OCI-M2 (cell line): ENCODE measurements around the gene HAVCR2.
"Not testable (repeated sequence)": the region's sequence is repeated elsewhere in the genome, so short reads cannot be mapped to it uniquely, and the experiment has no call there.

Source experiments
- DNase-seq: peaks from one replicate; lab custom pipeline; 2025; ENCODE audit not compliant: unreplicated experiment; lab: John Stamatoyannopoulos, UW

Gene HAVCR2

DNA sequence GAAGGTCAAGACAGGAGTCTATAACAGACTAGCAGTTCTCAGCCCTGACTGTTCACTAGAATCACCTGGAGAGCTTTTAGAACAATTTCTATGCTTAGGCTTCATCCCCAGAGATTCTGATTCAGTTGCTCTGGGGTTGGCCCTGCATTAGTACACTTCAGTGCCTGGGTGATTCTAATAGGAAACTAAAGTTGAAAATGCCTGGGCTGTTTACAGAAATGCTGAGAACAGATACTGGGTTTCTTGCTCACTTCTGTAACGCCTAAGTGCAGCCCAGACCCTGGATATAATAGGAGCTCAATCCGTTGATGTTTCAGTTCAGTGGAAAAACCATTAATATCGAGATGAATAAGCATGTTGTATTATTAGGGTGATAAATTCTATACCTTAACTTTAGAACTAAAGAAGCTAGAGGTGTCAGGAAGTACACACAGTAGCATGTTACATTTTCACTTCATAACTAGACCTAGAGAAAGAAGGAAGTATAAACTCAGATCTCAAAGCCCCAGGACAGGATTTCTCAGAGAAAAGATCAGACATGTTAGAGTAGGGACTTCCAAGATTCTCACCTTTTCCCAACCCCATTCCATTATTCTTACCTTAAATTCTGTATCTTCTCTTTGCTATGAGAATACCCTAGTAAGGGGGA lies 20.4 kb downstream of the HAVCR2 start:
- no peak for DNase-seq

DNA sequence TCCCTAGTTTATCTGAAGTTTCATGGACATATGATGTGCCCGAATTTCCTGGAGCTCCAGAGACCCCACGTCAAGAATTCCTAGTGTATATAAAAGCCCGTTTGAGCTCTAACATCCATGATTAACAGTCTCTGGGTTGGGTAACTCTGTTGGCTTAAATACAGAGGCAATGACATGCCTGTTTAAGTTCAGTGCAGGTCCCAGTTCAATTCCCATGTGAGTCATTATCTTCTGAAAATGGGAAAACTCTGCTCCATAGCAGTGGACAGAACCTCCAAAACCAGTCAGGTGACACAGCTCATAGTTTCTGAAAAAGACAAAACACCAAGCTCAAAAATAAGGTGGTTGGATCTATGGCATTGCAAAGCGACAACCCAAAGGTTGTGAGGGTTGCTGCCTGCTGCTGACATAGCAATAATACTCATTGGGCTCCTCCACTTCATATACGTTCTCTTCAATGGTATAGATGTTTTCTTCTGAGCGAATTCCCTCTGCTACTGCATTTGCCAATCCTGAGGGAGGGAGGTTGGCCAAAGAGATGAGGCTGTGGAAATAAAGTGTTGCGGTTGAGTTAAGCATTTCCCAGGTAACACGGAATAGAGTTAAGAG lies 22.0 kb downstream of the HAVCR2 start:
- DNase-seq: no peak

DNA sequence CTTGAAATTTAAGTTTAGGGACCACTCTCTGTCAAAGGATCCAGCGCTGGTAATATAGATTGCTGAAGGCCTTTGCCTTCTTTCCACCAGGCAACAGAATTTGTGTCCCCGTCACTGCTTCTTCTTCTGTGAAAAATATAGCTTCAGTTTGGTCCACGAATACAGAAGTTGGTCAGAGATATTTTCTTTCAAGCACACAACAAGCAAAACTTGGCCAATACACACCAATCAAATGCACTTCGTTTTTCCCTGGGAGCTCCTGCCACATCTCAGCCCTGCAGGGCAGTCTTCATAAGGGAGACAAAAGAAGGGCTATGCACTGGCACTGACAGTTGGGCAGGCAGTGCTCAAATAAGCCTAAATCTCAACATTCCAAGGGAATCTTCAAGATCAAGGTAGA lies 22.9 kb downstream of the HAVCR2 start:
- DNase-seq: no peak

DNA sequence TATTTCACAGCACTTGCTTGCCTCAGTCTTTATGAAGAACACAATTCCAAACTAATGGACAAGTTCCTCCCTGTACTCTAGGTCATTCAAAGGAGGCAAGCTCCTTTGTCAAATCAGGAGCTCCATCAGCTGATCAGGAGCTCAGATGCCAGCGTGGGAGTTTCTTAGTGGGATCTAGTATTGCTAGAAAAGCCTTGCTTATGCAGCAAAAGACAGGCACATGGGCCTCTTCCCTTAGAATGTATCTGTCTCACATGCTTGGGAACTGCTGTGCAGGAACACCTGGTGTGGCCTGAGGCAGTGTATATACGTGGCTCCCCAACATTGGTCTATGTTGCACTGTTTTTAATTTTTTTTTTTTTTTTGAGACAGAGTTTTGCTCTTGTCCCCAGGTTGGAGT lies 28.6 kb downstream of the HAVCR2 start:
- DNase-seq: no peak

DNA sequence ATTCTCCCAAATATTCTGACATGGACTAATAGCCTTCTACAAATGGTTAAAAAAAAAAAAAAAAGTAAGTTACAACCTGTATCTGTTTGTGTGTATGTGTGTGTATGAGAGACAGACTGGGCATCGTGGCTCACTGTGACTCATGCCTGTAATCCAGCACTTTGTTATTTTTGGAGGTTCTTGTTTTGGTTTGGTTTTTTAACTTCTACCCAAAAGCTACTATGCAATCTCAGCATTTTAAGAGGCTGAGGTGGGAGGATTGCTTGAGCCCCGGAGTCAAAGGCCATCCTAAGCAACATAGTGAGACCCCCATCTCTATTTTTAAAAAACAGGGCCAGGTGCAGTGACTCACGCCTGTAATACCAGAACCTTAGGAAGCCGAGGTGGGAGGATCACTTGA lies 32.3 kb downstream of the HAVCR2 start:
- no peak for DNase-seq

DNA sequence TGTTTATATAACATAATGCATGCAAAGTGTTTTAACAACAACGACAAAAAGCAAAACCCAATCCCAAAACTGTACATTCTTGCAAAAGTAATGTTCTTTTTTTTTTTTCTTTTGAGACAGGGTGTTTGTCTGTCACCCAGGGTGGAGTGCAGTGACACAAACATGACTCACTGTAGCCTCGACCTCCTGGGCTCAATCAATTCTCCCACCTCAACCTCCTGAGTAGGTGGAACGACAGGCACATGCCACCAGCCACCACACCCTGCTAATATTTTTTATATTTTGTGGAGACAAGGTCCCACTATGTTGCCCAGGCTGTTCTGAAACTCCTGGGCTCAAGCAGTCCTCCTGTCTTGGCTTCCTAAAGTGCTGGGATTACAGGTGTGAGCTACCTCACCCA lies 36.3 kb downstream of the HAVCR2 start:
- no peak for DNase-seq

DNA sequence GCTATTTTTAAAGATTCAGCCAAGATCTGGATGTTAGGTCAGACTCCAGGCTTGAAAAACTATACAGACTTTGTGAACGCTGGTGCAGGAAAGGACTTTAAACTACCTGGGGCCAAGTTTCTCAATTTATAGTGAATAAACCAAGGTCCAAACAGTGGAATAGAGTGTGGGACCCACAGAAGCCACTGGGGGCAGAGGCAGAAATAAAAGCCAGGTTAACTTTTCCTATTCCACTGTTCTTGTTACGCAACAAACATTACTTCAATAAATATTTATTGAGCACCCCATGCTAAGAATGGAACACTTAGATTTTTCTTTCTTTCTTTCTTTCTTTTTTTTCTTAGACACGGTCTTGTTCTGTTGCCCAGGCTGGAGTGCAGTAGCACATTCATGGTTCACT lies 38.9 kb downstream of the HAVCR2 start:
- DNase-seq: no peak

DNA sequence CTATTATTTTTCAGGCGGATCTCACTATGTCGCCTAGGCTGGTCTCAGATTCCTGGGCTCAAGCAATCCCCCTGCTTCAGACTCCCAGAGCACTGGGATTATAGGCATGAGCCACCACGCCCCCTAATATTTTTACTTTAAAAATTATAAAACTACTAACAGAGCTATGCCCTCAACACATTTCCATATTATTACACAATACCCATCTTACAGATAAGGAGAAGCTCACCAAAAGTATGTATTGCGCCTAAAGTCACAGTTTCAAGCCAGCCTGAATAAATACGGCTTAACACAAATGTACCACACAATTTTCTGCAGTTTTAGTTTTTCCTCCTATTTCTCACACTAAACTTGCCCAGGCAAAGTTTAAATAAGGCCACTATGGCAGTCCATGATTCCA lies 40.1 kb downstream of the HAVCR2 start:
- no peak for DNase-seq

DNA sequence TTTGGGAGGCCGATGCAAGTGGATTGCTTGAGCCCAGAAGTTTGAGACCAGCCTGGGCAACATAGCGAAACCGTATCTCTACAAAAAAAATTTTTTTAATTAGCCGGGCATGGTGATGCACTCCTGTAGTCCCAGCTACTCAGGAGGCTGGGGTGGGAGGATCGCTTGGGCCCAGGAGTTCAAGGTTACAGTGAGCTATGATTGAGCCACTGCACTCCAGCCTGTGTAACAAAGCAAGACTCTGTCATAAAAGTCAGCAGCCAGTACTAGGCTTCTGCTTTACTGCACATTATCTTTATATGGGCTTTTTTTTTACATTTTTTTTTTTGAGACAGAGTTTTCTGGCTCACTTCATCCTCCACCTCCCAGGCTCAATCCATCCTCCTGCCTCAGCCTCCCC lies 40.5 kb downstream of the HAVCR2 start:
- no peak for DNase-seq

DNA sequence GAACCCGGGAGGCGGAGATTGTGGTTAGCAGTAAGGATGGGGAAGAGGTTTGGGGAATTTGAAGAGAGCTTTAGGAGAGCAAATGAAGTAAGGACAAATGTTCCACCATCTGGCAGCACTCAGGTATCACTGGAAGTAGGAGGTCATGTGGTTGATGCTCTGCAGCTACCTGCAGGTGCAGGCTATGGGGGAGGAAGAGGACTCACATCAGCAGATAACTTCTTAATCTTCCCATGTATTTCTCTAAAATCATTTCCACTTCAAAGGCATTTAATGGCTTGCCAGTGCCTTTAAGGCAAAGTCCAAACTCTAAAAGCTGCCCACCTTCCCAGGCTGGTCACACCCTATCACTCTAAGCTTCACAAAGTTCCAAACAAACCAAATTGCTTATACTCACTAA lies 41.8 kb downstream of the HAVCR2 start:
- no peak for DNase-seq

DNA sequence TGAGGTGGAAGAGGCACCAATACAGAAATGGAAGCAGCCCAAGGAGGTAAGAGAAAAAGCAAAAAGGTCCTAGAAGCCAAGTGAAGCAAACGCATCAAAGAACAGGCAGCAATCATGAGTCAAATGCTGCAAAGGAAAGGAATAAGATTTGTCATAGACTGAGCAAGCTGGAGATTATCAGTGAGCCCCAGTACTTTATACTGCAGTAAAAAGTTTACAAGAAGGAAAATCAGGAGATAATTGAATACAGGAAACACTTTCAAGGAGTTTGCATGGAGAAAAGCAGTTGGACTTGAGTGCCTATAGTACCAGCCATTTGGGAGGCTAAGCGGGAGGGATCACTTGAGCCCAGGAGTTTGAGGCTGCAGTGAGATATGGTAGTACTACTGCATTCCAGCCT lies 42.8 kb downstream of the HAVCR2 start:
- DNase-seq: no peak

DNA sequence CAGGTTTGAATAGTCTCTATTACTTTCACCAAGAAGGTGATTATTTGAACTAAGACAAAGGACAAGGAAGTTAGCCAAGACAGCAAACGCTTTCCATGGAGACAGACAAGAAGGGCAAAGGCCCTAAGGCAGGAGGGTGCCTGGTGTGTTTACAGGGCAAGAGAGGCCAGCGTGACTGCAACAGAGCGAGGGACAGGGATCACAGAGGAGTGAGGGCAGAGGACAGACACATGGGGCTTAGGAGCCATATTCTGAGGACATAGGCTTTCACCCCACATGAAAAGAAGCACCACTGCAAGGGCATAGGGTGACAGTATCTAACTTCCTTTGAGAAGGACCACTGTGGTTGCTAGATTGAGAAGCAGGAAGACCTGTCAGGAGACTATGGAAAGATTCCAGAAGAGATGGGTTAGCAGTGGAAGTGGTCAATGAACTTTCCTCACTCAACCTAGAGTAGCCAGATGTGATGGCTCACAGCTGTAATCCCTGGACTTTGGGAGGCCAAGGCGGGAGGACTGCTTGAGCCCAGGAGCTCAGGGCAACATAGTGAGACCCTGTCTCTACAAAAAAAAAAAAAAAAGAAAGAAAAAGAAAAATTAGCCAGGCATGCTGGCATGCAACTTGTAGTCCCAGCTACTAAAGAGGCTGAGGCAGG lies 44.9 kb downstream of the HAVCR2 start:
- no peak for DNase-seq

DNA sequence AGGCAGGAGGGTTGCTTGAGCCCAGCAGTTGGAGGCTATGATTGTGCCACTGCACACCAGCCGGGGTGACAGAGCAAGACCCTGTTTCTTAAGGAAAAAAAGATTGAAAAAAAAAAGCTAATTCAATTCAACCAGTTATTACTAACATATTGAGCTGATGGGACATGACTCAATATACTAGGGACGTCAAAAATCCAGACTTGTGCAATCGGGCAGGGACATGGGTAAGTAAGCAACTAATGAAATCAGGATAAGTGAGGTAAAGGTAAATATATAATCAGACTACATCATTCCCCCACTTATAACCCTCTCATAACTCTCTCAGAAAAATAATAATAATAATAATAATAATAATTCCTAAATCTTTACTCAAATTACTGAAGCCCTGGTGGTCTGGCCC lies 49.0 kb downstream of the HAVCR2 start:
- DNase-seq: no peak

DNA sequence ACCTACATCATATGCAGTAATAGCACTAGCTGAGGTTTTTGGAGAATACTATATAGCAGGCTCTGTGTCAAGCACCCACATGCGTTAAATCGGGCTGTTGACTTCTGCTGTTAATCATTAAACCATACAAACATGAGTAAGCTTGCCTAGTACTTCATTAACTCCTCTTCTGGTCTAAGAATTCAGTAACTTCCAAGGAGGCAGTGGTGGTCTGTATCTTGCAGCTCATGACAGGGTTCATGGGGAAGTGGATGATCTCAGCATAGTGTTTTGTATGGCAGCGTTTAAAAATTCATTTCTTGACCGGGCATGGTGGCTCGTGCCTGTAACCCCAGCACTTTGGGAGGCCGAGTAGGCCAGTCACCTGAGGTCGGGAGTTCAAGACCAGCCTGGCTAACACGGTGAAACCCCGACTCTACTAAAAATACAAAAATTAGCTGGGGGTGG lies 49.7 kb downstream of the HAVCR2 start, which contains the start of gene HAVCR1:
Gene HAVCR1, minus strand, starts transcription at position 24 of the 447 bp plus-strand sequence. CDS start 1,173 bp downstream, outside the sequence.
- no peak for DNase-seq

DNA sequence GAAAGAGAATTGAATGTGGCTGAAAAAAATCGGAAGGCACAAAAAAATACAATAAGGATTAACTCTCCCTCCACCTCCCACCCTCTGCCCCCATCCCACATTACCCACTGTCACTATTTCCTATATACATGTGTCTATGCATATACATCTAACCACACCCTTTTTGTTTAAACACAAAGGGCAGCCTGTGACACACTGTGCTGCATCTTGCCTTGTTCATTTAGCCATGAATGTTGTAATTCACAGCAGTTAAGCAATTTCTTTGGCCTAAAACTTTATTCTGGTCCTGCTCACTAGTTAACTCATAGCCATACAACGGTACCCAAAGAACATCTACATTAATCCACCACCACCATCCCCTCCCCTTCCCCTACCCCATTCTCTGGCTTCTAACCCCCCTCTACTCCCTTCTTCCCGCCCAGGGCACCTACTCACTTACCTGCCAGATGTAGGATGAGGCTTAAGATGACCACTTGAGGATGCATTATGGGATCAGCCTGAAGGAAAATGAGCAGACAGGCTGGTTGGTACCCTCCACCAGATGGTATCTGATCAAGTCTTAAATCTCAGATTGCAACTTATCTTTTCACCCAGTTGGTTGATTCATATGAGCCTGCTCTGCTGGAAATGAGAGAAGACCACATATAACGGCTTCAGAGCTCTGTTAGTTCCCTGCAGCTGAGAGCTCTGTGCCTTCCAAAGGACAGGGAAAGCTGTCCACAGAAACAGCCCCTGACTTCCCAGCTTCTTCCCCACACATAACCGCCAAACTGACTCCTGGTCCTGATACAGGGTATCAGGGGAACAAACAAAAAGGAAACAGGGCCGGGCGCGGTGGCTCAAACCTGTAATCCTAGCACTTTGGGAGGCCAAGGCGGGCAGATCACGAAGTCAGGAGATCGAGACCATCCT lies 51.1 kb downstream of the HAVCR2 start:
- no peak for DNase-seq

DNA sequence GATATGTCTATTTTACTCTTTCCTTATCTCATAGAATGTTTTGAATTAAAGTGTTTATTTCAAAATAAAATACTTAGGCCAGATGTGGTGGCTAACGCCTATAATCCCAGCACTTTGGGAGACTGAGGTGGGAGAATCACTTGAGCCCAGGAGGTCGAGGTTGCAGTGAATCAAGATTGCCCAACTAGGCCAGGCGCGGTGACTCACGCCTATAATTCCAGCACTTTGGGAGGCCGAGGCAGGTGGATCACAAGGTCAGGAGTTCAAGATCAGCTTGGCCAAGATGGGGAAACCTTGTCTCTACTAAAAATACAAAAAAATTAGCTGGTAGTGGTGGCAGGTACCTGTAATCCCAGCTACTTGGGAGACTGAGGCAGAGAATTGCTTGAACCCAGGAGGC lies 52.0 kb downstream of the HAVCR2 start:
- not testable (repeated sequence) for DNase-seq

DNA sequence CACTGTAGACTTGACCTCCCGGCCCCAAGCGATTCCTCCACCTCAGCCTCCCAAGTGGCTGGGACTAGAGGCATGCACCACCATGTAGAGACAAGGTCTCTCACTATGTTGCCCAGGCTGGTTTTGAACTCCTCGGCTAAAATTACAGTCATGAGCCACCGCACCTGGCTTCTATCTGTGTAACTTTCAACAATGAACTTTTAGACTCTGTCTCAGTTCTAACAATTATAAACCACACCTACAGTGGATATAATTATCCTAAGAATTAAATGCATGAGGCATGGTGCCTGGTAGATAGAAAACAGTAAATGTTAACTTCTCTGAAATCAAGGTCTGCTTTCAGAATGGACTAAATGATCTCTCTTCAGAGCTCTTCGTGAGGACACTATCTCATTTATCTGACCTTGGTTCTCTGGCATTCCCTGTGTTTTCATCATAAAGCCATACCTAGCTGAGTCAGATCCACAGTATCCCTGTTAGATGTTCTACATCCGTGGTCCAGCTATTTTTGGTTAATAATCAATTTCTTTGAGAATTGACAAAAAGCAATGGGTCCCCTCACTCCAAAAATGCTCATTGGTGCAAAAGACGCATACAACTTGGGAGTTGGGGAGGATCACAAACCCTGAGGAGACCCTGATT lies 57.1 kb downstream of the HAVCR2 start:
- no peak for DNase-seq

DNA sequence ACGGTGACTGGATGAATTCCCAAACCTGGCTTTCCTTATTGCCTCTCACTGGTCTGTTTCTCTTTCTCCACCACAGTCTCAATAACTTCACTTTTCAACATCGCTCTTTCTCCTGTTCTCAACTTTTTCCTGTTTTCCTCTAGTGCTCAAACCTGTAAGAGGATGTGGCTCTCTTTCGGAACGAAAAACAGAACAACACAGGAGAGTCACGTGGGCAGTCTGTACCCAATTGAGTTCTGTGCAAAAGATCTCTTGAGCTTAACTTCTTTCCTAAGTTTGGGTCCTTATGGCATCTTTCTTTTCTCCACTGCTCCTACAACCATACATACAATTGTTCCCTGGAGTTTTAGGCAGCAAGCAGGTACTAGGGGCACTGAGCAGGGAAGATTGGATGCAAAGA lies 58.8 kb downstream of the HAVCR2 start:
- no peak for DNase-seq

DNA sequence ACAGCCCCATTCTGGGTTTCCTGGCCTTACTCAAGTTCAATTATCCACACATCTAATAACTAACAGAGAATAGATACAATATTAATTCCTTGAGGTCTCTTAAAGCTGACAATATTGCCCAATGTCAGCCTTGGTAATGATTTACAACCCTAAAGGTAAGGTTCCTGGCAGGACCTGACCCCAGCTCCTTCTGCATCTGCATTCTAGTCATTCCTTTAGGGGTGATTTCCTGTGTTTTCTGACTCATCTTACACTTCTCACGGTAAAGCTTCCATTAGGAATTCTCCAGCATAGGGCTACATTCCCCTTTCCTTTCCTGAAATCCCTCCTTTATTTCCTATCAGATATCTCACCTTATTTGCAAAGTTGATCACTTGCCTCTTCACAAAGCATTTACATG lies 59.2 kb downstream of the HAVCR2 start:
- DNase-seq: no peak

DNA sequence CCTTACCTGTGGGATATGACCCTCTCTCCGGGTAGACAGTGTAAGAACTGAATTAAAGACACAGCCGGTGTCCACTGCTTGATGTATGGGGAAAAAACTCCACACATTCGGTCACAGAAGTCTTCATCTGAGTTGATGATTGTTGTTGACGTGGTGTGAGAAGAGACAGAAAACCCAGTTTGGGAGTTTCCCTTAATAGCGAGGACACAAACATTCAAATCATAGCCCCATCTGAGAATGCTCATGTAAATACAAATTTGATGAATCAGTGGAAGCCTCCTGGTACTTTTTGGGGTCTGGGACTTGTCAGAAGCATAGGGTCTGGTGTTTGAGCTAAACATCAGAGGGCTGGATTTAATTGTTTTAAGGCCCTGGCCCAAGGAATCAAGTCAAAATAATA lies 60.9 kb downstream of the HAVCR2 start:
- no peak for DNase-seq

DNA sequence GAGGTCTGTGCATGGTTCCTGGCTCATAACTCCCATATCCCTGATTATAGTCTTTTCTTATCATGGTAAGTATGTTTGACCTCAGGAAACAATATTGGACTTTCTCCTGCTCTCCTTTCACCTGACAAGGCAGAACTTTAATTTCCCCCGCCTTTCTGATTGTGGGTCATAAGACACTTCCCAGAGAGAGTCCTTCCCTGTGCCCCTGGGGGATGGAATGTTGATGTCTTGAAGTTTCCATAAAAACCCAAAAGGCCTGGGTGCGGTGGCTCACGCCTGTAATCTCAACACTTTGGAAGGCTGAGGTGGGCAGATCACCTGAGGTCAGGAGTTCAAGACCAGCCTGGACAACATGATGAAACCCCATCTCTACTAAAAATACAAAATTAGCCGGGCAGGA lies 61.8 kb downstream of the HAVCR2 start:
- DNase-seq: not testable (repeated sequence)
